ENCODE results near the gene STK32B.

Gene STK32B

DNA sequence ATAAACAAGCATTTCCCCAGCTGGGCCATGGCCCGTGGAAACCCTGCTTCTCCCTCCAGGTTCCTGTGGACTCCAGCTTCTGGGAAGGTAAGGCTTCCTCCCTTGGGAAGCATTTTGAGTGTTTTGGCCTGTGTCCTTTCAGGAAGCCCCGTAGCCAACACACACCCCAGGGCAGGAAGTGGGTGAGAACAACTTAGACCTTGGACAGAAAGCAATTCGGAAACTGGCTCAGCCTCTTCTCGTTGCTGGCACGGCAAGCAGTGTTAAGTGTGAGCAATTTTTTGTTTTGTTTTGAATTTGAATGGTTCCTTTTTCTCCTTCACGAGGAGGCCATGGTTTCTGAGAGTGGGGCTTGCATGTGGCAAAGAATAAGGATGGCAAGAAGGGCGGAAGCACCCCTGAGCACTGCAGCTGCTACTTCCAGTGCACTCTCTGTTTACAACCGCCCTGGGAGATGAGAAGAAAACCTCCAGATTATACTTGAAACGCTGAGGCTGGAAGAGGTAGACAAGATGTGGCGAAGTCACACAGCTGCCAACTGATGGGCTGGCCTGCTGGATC, 17.9 kb upstream of the STK32B start:
- no peaks in the 10 kb centered on the region for H3K36me3 ChIP-seq
- no peaks in the 10 kb centered on the region for H3K9me3 ChIP-seq
- DNase-seq = no peak
- H3K4me1 ChIP-seq = no peaks in the 10 kb centered on the region
- H3K4me3 ChIP-seq (ENCODE audit: low read depth, low read length) = no peak overlapping the region
- TF ChIP-seq, protein P1, sequence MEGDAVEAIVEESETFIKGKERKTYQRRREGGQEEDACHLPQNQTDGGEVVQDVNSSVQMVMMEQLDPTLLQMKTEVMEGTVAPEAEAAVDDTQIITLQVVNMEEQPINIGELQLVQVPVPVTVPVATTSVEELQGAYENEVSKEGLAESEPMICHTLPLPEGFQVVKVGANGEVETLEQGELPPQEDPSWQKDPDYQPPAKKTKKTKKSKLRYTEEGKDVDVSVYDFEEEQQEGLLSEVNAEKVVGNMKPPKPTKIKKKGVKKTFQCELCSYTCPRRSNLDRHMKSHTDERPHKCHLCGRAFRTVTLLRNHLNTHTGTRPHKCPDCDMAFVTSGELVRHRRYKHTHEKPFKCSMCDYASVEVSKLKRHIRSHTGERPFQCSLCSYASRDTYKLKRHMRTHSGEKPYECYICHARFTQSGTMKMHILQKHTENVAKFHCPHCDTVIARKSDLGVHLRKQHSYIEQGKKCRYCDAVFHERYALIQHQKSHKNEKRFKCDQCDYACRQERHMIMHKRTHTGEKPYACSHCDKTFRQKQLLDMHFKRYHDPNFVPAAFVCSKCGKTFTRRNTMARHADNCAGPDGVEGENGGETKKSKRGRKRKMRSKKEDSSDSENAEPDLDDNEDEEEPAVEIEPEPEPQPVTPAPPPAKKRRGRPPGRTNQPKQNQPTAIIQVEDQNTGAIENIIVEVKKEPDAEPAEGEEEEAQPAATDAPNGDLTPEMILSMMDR (IDR thresholded peaks at IDR 0.05; ENCODE audit: low read depth, low read length) = no peak
- H3K27me3 ChIP-seq = no peaks in the 10 kb centered on the region

- no peaks in the 10 kb centered on the region for H3K27me3 ChIP-seq
- H3K9me3 ChIP-seq = no peaks in the 10 kb centered on the region
- DNase-seq = no peak
- H3K36me3 ChIP-seq = no peaks in the 10 kb centered on the region
- TF ChIP-seq, protein P1 (IDR thresholded peaks at IDR 0.05; ENCODE audit: low read depth, low read length) = no peak
- H3K4me1 ChIP-seq = no peaks in the 10 kb centered on the region
- H3K4me3 ChIP-seq (ENCODE audit: low read depth, low read length) = no peak overlapping the region
Observed at GRCh38 chr4:5034206-5034605, 17.1 kb upstream of the STK32B start.

DNA sequence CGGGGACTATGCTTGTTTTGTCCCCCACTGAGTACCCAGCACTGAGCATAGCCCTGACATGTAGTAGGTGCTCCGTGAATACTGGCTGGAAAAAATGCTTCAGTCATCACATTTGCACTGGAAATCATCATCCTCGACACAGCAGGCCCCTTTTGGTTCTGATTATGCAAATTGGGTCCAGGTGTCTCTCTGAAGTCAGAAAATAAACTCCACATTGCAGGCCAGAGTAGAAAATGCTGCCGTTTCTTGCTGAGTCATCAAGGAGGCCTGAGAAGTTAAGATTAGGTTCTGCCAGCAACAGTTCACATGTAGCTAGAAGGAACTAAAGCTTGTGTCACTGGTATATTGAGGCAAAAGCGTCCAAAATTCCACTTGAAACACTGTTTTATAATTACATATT, 15.0 kb upstream of the STK32B start:
- Histone ChIP-seq H3K27me3 (no peaks in the 10 kb centered on the region), H3K36me3 (no peaks in the 10 kb centered on the region), H3K9me3 (no peaks in the 10 kb centered on the region), H3K4me3 (ENCODE audit: low read depth, low read length) (no peak overlapping the region), H3K4me1 (no peaks in the 10 kb centered on the region)
- TF ChIP-seq, protein P1 (IDR thresholded peaks at IDR 0.05; ENCODE audit: low read depth, low read length) = no peak
- no peak for DNase-seq

DNA sequence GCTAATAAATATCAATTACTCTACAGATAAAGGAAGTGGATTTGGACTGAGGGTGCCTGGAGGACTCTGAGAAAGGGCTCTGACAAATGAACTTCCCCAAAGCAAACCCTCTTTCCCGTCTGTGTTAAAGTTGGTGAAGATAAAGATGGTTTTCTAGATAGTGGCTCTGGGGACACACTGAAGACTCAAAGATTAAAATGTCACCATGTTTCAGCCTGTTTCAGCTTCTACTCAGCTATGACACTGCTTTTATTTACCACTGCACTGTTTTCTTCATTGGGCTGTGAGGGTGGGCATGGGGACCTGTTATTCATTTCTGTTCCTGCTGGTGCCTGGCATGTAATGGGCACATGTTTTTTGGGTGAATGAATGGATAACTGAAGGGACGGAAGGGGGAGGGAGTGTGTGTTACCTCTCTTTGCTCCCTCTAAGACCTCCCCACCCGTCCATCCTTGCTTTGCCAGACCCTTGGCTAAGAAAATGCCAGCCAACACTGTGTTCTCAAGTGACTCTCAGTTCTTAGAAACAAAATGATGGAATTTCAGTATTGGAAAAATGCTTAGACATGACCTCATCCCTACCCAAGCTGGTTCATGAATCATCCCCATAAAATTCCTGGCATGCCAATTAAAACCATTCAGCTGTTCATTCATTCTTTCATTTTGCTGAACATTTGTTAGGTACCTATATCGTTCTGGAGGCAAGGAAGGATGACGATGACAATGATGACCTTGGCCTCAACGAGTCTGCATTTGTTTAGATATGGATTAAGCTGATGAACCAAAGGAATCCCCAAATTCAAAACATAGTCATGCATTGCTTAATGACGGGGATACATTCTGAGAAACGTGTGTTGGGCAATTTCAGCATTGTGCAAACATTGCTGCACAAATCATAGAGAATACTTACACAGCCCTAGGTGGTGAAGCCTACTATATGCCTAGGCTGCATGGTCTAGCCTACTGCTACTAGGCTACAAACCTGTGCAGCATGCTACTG, 13.4 kb upstream of the STK32B start:
- no peak for DNase-seq

GRCh38 chr4:5039800-5040199, 11.5 kb upstream of the STK32B start:
- Histone ChIP-seq H3K4me1 (no peaks in the 10 kb centered on the region), H3K27me3 (no peaks in the 10 kb centered on the region; the same call in 1 of the 2 replicates), H3K4me3 (ENCODE audit: low read depth, low read length) (no peak overlapping the region), H3K9me3 (no peaks in the 10 kb centered on the region), H3K36me3 (no peaks in the 10 kb centered on the region)
- TF ChIP-seq, protein P1 (IDR thresholded peaks at IDR 0.05; ENCODE audit: low read depth, low read length) = no peak
- DNase-seq = no peak

More for the DNA sequence above, 13.4 kb upstream of the STK32B start:
- Histone ChIP-seq H3K9me3 (no peaks in the 10 kb centered on the region), H3K4me1 (no peaks in the 10 kb centered on the region), H3K36me3 (no peaks in the 10 kb centered on the region), H3K27me3 (no peaks in the 10 kb centered on the region; the same call in 1 of the 2 replicates), H3K4me3 (ENCODE audit: low read depth, low read length) (no peak overlapping the region)
- TF ChIP-seq, protein P1 (IDR thresholded peaks at IDR 0.05; ENCODE audit: low read depth, low read length) = no peak

Measured in BE2C (cell line).